NCI-H1694 treated with DMSO at 0.1 percent for 48 hours (cell line): ENCODE data around the gene FLT3.

Experiments
- DNase-seq: peaks from one replicate; lab custom pipeline; 2025; lab: John Stamatoyannopoulos, UW

The FLT3 gene

DNA sequence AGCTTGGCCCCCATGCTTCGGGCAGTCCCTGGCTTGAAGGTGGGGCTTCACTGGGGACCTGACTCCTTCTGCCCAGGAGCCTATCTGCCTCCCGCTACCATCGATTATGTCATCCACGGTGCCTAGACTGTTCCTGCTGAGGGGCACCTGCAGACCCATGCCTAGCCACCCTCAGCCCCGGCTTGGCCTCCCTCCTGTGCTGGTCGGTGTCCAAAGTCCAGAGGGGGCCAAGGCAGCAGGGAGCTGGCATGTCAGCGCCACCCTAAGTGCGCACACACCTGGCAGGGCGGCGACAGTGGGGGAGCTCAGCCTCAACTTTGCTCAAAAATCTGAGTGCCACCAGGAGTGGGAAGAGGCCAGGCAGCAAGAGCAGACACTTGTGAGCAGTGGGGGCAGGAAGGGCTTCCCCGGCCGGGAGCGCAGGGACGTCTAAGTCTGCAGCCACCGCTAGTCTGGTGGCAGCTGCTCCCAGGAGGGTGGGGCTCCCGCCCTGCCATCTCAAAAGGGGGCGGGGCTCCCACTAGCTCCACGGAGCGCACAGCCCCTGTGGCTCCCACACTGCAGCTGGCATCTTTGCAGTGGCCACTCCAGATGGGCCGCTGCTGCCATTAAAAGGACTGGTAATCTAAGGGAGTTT is 98.4 kb downstream of the FLT3 start:
- DNase-seq: no peak

DNA sequence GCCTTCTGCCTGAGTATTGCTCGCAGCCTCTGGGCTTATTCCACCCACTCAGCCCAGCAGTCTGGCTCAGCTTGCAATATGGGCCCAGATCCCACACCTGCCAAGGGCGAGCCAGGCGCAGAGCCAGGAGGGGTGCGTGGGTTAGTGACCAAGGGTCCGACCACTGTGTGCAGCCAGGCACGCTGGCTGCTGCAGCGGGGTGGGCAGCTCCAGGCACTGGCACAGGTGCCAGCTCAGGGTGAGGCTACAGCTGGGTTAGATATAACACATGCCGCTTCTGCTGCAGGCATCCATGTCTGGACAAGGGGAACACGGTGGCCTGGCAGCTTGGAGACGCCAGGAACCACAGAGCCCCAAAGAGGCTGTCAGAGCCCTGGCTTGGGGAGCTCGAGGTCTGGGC is 99.3 kb downstream of the FLT3 start:
- DNase-seq: no peak

DNA sequence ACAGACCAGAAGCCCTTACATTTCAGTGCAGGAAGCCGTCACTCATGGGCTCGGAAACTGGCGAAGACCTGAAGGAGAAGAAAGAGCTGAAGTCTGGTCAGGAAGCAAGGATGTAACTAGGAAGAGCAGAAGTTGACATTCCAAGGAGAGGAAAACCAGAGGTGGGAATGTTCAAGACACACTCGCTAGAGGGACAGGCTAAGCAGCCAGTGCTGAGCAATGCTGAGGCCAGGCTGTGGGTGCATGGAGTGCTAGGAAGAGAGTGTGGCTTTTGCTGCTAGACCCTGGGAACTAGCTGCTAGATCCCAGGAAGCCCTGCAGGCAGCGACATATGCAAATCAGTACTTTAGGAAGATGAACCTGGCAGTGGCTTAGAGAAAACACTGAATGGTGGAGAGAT is 99.8 kb downstream of the FLT3 start:
- no peak for DNase-seq

DNA sequence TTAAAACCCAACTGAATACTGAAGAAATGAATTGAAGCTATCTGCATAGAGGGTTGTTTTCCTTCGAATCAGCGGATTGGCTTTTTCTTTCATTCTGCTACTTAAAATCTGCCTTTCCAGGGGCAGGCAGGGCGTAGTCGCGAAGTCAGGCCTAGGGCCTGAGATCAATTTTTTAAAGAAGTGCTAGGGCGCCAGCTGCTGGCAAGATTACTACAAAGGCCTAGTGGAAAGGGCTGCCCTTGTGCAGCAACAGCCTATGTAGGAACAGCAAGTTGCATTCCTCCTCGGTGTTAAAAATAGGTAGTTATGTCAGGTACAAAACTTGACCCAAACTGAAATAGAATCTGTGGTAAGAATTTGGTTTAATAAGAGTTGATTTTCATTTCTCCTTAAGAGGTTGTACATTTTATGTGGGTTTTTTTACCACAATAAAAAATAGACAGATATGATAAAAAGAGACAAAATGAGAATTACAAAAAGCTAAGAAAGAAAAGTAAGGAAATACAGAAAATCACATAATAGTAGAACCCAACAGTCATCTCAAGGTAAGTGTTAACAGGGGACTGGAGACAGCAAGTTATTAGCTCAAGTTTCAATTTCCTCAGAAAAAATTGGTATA is 102.4 kb downstream of the FLT3 start:
- DNase-seq: peak; percentile 24

DNA sequence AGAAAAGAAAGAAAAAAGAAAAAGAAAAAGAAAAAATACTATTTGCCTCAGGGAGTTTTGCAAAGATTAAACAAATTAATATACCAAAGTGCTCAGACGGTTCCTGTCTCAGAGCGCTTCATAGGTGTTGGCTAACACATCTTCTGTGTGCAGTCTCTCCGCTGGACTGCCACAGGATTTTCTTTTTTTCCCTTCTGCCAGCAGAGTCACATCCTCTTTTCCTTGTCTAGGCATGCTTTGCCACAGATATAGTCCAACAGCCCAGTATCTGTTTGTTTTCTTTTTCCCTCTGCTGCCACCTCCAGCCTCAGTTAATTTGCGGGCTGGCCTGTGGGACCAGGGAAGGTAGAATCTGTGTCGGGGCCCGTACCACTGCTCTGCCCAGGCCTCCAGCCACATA is 108.5 kb downstream of the FLT3 start:
- DNase-seq: no peak

DNA sequence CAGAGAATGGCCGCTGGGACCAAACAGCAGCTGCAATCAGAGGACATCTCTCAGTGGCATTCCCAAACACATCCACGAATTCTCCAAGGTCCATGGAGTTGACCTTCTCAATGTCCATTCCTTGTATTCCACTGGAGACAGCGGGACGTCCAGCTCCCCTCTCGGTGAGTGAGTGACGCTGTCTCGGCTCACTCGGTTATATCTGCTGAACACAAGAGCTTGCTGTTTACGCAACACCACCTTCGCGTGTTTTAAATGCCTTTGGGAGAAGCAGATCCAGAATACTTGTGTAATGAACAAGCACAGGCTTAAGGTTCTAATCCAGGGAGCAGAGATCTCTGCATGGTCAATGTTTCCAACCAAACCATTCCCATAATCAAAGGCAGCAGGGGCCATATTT is 111.9 kb downstream of the FLT3 start, which contains the start of gene URAD:
Gene URAD, minus strand, starts transcription at position 174 of the 400 bp plus-strand sequence. Its CDS starts 56 bp downstream, at position 118.
- no peak for DNase-seq

DNA sequence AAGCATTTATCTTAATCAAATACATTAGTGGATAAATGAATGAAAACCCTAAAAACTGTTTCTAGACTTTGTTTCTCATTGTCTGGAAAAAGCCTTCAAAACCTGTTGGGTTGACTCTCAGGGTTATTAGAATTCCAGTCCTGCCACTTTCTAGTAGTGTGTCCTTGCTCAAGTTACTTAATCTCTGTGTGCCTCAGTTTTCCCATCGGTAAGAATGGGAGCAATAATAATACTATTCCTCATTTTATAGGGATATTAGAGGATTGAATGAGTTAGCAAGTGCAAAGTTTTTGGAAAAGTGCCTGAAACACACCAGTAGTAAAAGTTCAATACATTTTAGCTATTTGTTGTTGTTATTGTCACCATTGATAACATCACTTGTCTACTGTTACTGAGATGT is 114.8 kb downstream of the FLT3 start:
- no peak for DNase-seq

DNA sequence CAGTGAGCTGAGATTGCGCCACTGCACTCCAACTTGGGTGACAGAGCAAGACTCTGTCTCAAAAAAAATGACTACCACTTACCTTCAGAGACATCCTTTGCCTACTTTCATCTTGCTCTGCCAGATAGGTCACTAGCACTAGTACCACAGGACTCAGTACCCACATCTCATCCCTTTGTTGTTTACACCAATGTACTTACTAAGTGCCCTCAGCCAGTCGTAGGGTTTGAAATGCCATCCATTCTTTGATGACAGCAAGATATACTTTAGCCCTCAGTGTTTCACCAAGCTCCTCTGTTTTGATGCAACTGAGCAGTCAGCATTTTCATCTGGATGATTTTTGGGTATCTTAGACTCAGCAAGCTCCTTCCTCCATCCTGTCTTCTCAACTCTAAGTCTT is 118.0 kb downstream of the FLT3 start:
- DNase-seq: no peak

DNA sequence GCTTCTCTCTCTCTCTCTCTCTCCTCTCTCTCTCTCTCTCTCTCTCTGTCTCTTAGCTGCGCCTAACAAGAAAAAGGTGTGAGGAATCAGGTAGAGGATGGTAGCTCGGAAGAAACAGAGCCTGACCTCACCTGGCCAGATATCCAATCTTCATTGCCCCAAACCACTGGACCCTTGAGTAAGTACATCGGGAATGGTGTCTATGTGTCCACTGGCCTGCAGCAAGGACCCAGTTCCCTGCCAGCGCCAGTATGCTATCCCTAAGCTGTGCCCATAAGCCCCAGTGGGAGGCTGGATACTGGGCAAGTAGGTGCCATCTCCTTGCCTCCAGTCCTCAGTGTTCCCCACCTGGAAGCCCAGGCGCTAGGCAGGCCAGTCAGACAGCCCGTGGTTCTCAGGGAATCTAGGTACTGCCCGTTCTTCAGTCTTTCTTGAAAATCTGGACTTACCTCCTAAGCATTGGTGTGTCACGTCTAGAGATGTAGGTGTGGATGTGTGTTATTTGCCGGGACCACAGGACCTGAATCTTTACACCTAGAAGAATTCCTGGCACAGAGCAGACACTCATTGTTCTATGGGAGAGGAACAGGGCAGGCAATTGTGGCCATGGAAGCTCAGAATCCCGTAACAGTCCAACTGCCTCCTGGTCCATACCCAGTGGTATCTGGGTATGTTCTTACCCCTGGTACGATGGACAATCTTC is 119.2 kb downstream of the FLT3 start:
- DNase-seq: no peak

DNA sequence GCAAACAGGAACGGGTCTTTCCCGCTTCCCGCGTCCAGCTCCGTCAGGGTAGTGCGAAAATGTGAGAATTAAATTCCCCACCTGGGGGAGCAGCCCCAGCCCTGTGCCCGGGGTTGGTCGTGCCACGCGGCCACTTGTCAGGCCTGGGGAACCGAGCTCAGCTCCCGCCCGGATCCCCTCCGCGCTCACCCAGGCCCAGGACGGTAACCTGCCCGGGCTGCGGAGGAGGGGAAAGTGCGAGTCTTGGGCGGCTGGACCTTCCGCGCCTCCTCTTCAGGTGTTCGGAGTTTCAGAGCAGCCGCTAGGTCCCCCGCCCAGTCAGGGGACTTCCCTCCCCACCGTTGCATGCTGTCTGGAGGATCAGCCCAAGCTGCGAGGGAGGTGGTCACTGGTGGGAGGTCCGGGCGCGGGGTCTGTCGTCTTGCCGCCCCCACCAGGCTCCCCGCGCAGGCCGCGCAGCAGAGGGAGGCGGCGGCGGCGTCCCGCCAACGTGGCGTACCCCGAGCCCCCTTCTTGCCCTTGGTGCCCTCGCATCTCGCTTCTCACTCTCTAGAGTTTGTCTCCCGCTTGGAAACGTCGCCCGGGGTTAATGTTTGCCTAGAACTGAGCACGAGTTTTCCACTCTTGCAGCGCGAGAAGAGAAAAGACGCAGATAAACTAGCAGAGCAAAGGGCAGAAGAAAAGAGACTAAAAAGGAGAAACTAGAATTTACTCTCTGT is 119.9 kb downstream of the FLT3 start:
- no peak for DNase-seq

DNA sequence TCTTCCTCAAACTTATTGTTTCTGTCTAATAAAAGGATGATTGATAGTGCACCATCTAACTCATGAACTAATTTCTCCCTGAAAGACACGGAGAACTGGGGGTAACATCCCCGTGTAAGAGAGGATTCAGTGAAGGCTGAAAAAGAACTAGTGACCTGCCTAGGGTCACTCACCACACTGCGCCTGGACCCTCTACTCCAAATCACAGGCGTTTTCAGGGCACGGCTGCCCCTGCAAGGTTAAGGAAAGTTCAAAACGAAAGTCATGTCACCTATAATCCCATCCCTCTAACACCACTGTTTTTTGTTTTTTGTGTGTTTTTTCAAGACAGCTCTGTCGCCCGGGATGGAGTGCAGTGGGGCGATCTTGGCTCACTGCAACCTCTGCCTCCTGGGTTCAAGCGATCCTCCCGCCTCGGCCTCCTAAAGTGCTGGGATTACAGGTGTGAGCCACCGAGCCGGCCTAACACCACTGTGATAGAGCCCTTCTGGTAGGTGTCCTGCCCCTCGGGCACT is 120.6 kb downstream of the FLT3 start:
- DNase-seq: no peak

DNA sequence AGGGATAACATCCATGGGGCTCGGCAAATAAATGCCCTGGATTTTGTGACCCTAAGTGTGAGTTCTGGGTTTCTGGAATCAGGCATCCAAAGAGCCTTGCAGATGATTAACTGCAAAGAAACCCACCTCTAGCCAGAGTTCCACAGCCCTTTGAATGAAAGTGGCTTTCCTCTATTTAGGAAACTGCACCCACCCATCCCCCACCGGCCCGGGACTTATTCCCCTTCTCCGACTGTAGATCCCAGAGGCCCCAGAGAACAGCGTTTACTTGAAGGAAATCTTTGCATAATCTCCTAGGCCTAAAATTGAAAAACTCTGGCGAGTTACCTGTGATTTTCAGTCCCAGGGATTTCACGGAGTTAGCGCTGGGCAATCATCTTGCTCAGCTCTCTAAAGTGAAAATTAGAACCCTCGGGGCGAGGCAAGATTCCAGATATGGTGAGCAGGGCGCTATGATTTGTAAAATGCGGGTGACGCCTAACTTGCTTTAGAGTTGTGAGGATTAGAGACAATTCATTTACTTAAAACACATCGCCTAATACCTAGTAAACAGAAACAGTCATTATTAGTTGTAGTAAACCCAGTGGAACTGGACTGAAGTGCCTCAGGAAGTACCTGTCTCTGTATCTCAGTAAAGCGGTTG is 121.3 kb downstream of the FLT3 start:
- no peak for DNase-seq

DNA sequence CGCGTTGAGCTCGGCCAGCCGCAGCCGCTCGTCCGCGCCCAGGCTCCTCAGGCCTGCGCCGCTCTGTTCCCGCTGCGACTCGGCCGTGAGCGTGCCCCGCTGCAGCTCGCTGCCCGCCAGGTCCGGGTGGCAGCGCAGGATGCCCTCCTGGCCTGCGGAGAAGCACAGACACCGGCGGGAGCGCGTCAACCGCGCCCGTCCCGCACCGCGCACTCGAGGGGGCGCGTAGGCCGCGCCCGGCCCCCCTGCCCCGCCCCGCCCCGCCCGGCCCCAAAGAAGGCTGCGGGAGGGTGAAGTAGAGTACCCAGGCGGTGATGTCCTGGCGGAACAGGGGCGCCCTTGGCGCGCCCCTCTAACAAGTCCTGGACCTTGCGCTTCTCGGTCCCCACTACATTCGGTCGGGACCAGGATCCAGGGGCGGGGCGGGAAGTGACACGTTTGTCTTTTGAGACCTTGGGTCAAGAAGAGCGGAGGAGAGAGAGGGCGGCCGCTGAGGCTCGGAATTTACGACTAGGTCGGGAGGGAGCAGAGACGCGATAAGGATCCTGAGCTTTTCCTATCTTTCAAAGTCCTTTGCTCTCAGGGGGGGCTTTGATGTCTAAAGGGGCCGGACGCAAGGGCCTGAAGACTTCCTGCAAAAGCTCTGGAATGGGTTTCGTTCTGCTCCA is 121.9 kb downstream of the FLT3 start:
- DNase-seq: no peak

DNA sequence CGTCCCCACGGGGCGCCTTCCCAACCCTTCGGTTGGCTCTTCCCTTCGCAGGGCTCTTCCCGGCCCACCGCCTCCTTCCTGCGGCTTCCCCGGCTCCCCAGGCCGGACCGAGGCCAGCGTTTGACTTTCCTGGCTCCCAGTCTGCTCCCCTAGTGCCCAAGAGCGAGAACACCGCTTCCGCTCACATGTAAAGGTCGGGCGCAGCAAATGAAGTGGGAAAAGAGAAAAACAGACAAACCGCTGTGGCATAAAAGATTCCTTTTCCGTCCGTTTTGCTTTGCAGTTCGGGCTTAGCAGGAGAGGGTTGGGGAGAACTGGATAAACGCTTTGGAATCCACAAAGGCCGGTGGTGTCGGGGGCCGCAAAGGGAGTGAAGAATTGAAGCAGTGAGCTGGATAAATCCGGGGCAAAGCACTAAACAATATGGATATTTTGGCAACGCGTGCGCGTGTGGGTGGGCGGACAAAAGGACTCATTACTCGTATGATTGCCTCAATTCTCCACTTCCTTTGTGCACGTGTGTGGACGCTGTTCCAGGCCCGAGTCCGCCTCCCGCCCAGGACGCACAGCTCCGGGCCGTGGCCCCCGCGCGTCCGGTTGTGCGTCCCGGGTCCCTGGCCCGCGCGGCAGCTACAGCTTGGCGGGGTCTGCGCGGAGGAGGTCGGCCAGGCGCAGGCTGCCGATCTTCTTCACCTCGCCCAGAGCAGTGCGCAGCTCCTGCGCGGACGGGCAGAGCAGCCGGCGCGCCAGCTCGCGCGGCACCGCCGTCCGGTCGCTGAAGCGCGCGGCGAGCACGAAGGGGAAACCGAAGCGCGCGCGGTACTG is 122.7 kb downstream of the FLT3 start:
- DNase-seq: no peak

DNA sequence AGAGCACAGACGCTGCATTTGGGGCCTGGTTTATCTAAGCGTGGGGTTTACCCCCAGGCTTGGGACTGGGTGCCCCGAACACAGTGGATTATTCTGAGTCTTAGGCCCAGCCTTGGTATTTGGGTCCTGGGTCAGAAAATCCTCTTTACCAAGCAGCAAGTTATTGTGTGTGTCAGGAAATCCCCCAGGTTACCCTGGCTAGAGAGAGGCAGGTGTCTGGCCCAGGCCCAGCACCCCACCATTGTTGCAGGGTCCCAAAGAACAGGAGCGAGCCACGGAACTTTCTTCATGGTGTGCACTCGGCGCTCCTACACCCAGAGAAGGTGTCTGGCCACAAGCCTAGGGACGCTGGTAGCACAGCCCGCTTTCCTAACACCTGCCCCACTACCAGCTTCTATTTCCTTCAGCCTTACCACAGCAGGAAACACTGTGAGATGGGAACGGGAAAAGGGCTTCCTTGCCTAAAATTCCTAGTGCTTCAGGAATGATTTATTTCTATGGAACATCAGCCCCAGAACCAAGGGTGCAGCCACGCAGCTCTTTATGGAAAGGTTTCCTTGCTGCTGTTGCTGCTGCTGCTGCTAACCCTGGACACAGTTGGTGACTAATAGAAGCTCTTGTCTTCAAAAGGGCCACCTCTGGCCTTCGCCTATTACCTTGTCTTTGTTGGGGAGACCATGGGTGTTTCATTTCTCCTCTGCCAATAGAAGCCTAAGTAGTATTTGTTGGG is 123.8 kb downstream of the FLT3 start:
- no peak for DNase-seq

DNA sequence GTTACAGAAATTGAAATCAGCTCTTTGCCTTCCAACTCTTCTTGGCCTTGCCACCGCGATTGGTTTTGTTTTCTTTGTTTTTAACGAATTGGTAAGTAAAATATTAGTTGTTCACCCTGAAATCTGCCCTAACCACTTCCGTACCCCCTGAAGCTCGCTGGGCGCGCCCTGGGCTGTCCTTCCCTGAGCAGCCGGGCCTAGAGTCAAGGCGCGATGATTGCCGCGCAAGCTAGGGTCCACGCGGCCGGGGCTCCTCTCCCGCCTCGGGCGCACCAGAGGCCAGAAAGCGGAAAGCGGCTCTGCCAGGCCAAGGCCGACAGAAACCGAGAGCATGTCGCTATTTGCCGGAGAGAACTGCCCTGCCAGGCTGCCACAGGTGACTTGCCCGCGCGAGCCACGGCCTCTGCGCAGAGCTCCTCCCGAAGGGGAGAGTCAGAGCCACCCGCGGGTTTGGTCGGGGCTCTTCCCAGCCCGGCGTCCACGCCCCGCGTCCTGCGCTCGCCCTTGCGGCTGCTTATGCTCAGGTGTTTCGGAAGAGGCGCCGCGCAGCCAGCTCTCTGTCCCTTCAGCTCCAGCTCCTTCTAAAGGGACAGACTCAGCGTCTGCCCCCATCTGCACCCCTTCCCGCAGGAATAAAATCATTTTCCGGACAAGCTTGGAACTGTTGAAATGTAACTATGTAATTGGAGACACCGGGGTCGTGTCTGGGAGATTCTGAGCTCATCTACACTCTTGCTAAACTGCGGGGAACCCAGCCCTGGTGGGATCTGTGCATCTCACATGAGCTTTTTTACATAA is 124.6 kb downstream of the FLT3 start:
- no peak for DNase-seq

DNA sequence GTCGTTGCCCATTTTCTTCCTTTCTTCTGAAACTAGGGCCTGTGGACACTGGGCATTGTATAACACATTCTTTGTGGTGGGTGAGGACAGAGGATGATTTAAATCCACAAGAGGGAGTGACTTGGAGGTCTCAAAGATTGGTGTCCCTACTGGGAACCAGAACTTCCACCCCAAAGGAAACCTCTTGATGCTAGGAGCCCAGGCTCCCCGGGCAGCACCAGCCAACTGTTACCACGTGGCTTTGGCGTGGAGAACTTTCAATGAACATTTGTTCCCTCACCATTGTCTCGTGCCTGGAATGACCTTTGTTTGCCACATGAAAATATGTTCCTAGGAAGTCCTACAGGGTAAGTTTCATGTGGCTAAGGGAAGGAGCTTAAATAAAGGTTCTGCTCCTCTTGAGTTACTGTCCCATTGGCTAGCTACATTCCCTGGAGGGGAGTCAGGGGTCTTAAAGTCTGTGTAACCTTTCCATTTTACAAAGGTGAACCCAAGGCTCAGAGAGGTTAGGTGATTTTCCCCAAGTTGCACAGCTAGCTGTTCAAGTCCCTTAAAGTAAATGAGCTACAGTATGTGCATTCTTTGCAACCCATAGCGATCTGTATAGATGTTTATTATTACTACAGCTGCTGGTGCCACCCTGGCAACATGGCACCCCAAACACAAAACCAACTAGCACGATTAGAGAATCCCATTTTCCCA is 126.3 kb downstream of the FLT3 start:
- no peak for DNase-seq

DNA sequence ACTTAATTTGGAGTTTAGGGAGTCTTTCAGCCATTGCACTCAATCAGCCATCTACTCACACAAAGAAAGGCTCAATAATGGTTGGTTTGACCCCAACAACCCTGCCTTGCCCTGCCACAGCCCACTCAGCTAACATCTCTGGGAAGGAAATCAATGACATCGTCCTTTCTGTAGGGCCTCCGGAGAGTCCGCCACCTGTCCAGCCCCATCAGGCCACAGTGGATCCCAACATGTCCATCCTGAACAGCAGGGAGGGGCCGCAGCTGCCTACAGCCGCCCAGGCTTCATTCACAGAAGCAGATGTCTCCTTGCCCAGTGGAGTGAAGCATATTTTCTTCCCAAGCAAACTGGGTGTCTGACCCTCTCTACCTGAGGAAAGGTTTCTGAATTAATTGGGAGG is 127.1 kb downstream of the FLT3 start:
- DNase-seq: no peak

DNA sequence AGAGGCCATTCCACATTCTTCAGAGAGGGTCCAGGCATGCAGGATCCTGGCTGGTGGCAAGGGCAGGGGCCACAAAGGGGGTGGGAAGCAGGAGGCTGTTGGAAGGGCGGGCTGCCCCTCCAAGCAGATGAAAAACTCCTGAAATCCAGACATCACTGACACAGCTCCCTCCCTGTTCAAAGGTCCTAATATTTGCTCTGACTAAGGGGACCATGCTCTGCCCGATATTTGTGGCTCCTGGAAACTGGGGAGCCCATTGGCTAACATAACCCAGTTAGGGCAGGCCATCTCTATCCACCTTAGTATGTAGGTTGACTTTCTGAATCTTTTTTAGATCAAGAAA is 127.9 kb downstream of the FLT3 start:
- no peak for DNase-seq
